ENCODE measurements around the gene VPS13D.
"Not testable (repeated sequence)": the region's sequence is repeated elsewhere in the genome, so short reads cannot be mapped to it uniquely, and the experiment has no call there.

The VPS13D gene

GRCh38 chr1:12516741-12517140, 286.9 kb downstream of the VPS13D start:
- H3K4me3 ChIP-seq (ENCODE audit: low read depth, low read length): no peak overlapping the region

GRCh38 chr1:12518931-12519692, 289.3 kb downstream of the VPS13D start:
- TF ChIP-seq CTCF (IDR thresholded peaks at IDR 0.05; ENCODE audit: low read depth, low read length): no peak
- no peak overlapping the region for H3K4me3 ChIP-seq (ENCODE audit: low read depth, low read length)

More at GRCh38 chr1:12516741-12517140, 286.9 kb downstream of the VPS13D start:
- no peak for TF ChIP-seq CTCF (IDR thresholded peaks at IDR 0.05; ENCODE audit: low read depth, low read length)

- TF ChIP-seq CTCF (IDR thresholded peaks at IDR 0.05; ENCODE audit: low read depth, low read length): no peak
- no peak overlapping the region for H3K4me3 ChIP-seq (ENCODE audit: low read depth, low read length)
These were observed 290.0 kb downstream of the VPS13D start for GRCh38 chr1:12519693-12520364.

GRCh38 chr1:12521096-12521495, 291.3 kb downstream of the VPS13D start:
- H3K4me3 ChIP-seq (ENCODE audit: low read depth, low read length): no peak overlapping the region
- TF ChIP-seq CTCF (IDR thresholded peaks at IDR 0.05; ENCODE audit: low read depth, low read length): no peak

- H3K4me3 ChIP-seq (ENCODE audit: low read depth, low read length): not testable (repeated sequence)
These were observed 292.9 kb downstream of the VPS13D start for GRCh38 chr1:12522780-12523179.

GRCh38 chr1:12524266-12524665, 294.4 kb downstream of the VPS13D start:
- no peak for TF ChIP-seq CTCF (IDR thresholded peaks at IDR 0.05; ENCODE audit: low read depth, low read length)

GRCh38 chr1:12525311-12526181, 295.7 kb downstream of the VPS13D start:
- TF ChIP-seq CTCF (IDR thresholded peaks at IDR 0.05; ENCODE audit: low read depth, low read length): no peak
- H3K4me3 ChIP-seq (ENCODE audit: low read depth, low read length): no peak overlapping the region

More at GRCh38 chr1:12524266-12524665, 294.4 kb downstream of the VPS13D start:
- no peak overlapping the region for H3K4me3 ChIP-seq (ENCODE audit: low read depth, low read length)
